H1 (cell line): ENCODE data around the gene SAA1. TPM values are rescaled to one million over a fixed set of nuclear protein-coding genes. Genes with fewer than 3 reads are reported as not detected.

Experiments
- CTCF ChIA-PET: fragments of 300-600 bp; sonication (Branson Sonifier 250); formaldehyde crosslinking; loops from one replicate; lab custom pipeline; 2021; ENCODE audit not compliant: partially characterized antibody; lab: Charles Lee
- POLR2A ChIA-PET: fragments of 300-600 bp; sonication (Branson Sonifier 250); formaldehyde crosslinking; loops from one replicate; lab custom pipeline; 2021; ENCODE audit warnings: inconsistent platforms; ENCODE audit not compliant: partially characterized antibody; lab: Charles Lee
- DNase-seq, 2 experiments: peaks; one replicate each; pipeline versions ENCODE4 v3.0.0 to v3.0.0-alpha.2; 2010 to 2022; ENCODE audit warnings: low spot score in 2 of 2, low read depth in 1 of 2, mixed read lengths in 1 of 2
- FAIRE-seq: peaks from 2 replicates; lab custom pipeline; 2011; peaks lifted over from hg19 to GRCh38; lab: Jason Lieb, UNC
- H2AFZ ChIP-seq: 2 replicates; pipeline ENCODE4 v1.8.1; 2012; ENCODE audit warnings: low read length, inconsistent platforms
- H2AK5ac ChIP-seq: 2 replicates; pipeline ENCODE4 v1.6.1; 2013; ENCODE audit warnings: low read depth, low read length
- H2BK120ac ChIP-seq: replicated peaks from 2 replicates; pipeline ENCODE3; 2013; ENCODE audit warnings: low read depth, low read length, inconsistent platforms
- H2BK12ac ChIP-seq: 2 replicates; pipeline ENCODE4 v1.6.1; 2013; ENCODE audit warnings: low read depth, low read length
- H2BK15ac ChIP-seq: 2 replicates; pipeline ENCODE4 v1.6.1; 2013; ENCODE audit warnings: low read length
- H2BK20ac ChIP-seq: 2 replicates; pipeline ENCODE4 v1.6.1; 2013; ENCODE audit warnings: low read length
- H2BK5ac ChIP-seq: 2 replicates; pipeline ENCODE4 v1.6.1; 2013; ENCODE audit warnings: low read depth, low read length
- H3K14ac ChIP-seq: 2 replicates; pipeline ENCODE4 v1.6.1; 2013; ENCODE audit warnings: inconsistent platforms; ENCODE audit not compliant: insufficient read length
- H3K18ac ChIP-seq: 2 replicates; pipeline ENCODE4 v1.6.1; 2013; ENCODE audit warnings: low read length; ENCODE audit errors: extremely low read depth
- H3K23ac ChIP-seq: 2 replicates; pipeline ENCODE4 v1.6.1; 2013; ENCODE audit warnings: inconsistent platforms; ENCODE audit not compliant: insufficient read length
- H3K23me2 ChIP-seq: 2 replicates; pipeline ENCODE4 v1.6.1; 2013; ENCODE audit warnings: low read depth, low read length
- H3K27ac ChIP-seq: 2 replicates; pipeline ENCODE4 v1.6.1; 2011; ENCODE audit warnings: low read depth, low read length, inconsistent platforms
- H3K27me3 ChIP-seq, 4 experiments: replicated peaks in 1 of 4; 1 replicate in 1 of 4; 2 replicates in 3 of 4; pipeline versions ENCODE4 v1.6.1 to v1.8.1; 2011 to 2013; ENCODE audit warnings: low read length in 3 of 4, mild to moderate bottlenecking in 3 of 4, inconsistent platforms in 2 of 4, mixed read lengths in 2 of 4, moderate library complexity in 1 of 4; ENCODE audit not compliant: control insufficient read depth in 3 of 4, insufficient read depth in 3 of 4; ENCODE audit errors: extremely low read depth in 1 of 4
- H3K36me3 ChIP-seq, 4 experiments: 2 replicates each; pipeline versions ENCODE4 v1.6.1 to v1.8.1; 2011 to 2013; ENCODE audit warnings: mild to moderate bottlenecking in 4 of 4, low read length in 3 of 4, moderate library complexity in 2 of 4, control low read depth in 1 of 4, inconsistent platforms in 1 of 4; ENCODE audit not compliant: insufficient read depth in 4 of 4, control insufficient read depth in 2 of 4
- H3K4ac ChIP-seq: replicated peaks from 2 replicates; pipeline ENCODE3; 2013; ENCODE audit warnings: low read length, low read depth, mixed read lengths, inconsistent platforms; ENCODE audit not compliant: insufficient read length
- H3K4me1 ChIP-seq, 4 experiments: replicated peaks in 1 of 4; 1 replicate in 1 of 4; 2 replicates in 3 of 4; pipeline versions ENCODE4 v1.6.1 to v1.8.1; 2011 to 2013; ENCODE audit warnings: low read length in 3 of 4, inconsistent platforms in 2 of 4, mixed read lengths in 1 of 4; ENCODE audit not compliant: insufficient read depth in 4 of 4, control insufficient read depth in 3 of 4
- H3K4me2 ChIP-seq, 2 experiments: 2 replicates each; pipeline versions ENCODE4 v1.6.1 to v1.8.1; 2011 to 2013; ENCODE audit warnings: low read depth in 2 of 2, low read length in 2 of 2, control low read depth in 1 of 2, inconsistent platforms in 1 of 2, mild to moderate bottlenecking in 1 of 2; ENCODE audit not compliant: insufficient read depth in 1 of 2
- H3K4me3 ChIP-seq, 4 experiments: fragments of 200-600, 300-600 bp in 1 of 4; sonication (generic), shearing (Covaris generic), sonication (Bioruptor Twin) in 1 of 4; 2 replicates each; pipeline versions ENCODE4 v1.5.1 to v1.8.1; 2011 to 2016; ENCODE audit warnings: low read length in 4 of 4, low read depth in 3 of 4, control low read depth in 2 of 4, inconsistent platforms in 2 of 4, mild to moderate bottlenecking in 2 of 4, mixed read lengths in 1 of 4, moderate library complexity in 1 of 4; ENCODE audit not compliant: insufficient read depth in 2 of 4; ENCODE audit errors: extremely low read depth in 1 of 4
- H3K56ac ChIP-seq: replicated peaks from 2 replicates; pipeline ENCODE3; 2013; ENCODE audit warnings: low read depth, mild to moderate bottlenecking, mixed read lengths, low read length, inconsistent platforms; ENCODE audit not compliant: insufficient read length
- H3K79me1 ChIP-seq: 2 replicates; pipeline ENCODE4 v1.6.1; 2013; ENCODE audit warnings: low read depth, low read length, control low read depth
- H3K79me2 ChIP-seq, 2 experiments: 2 replicates each; pipeline versions ENCODE4 v1.6.1 to v1.8.1; 2012 to 2013; ENCODE audit warnings: low read length in 2 of 2, mild to moderate bottlenecking in 2 of 2, inconsistent platforms in 1 of 2; ENCODE audit not compliant: insufficient read depth in 2 of 2, control insufficient read depth in 1 of 2
- H3K9ac ChIP-seq, 4 experiments: replicated peaks in 1 of 4; 1 replicate in 1 of 4; 2 replicates in 3 of 4; pipeline versions ENCODE4 v1.6.1 to v1.8.1; 2011 to 2013; ENCODE audit warnings: low read depth in 3 of 4, low read length in 3 of 4, control low read depth in 2 of 4, mild to moderate bottlenecking in 2 of 4, moderate library complexity in 2 of 4, inconsistent platforms in 1 of 4; ENCODE audit errors: extremely low read depth in 1 of 4
- H3K9me3 ChIP-seq, 2 experiments: 2 replicates each; pipeline versions ENCODE4 v1.6.1 to v1.8.1; 2012 to 2013; ENCODE audit warnings: mild to moderate bottlenecking in 2 of 2, moderate library complexity in 2 of 2, control low read depth in 1 of 2, inconsistent platforms in 1 of 2, low read depth in 1 of 2, low read length in 1 of 2, mixed read lengths in 1 of 2; ENCODE audit not compliant: insufficient read depth in 2 of 2
- H4K20me1 ChIP-seq, 2 experiments: replicated peaks in 1 of 2; 2 replicates each; pipeline versions ENCODE3 to v1.8.1; 2011 to 2013; ENCODE audit warnings: inconsistent platforms in 2 of 2, low read length in 2 of 2, mild to moderate bottlenecking in 1 of 2; ENCODE audit not compliant: insufficient read depth in 2 of 2, control insufficient read depth in 1 of 2
- H4K5ac ChIP-seq: 2 replicates; pipeline ENCODE4 v1.6.1; 2013; ENCODE audit warnings: low read length, low read depth, mixed read lengths, inconsistent platforms; ENCODE audit not compliant: insufficient read length
- H4K8ac ChIP-seq: 2 replicates; pipeline ENCODE4 v1.8.0; 2013; ENCODE audit warnings: mild to moderate bottlenecking, moderate library complexity, low read length, inconsistent platforms; ENCODE audit not compliant: insufficient read depth; ENCODE audit errors: extremely low read depth
- H4K91ac ChIP-seq: replicated peaks from 2 replicates; pipeline ENCODE3; 2013; ENCODE audit warnings: low read length, mixed read lengths, inconsistent platforms; ENCODE audit not compliant: insufficient read length
- CBX5 ChIP-seq: fragments of 300-800, 300-1000 bp; sonication (generic); IDR thresholded peaks from 2 replicates; pipeline ENCODE4 v1.7.1; 2016; ENCODE audit warnings: antibody characterized with exemption, low read length, low read depth
- GTF2F1 ChIP-seq: IDR thresholded peaks from 2 replicates; pipeline ENCODE4 v1.6.1; 2012; ENCODE audit warnings: low read depth, low read length, improper control_type of control experiment, borderline replicate concordance
- KDM4A ChIP-seq: IDR thresholded peaks from one replicate; pipeline ENCODE4 v1.7.1; 2012; ENCODE audit warnings: low read depth, mild to moderate bottlenecking, moderate library complexity, low read length, inconsistent platforms; ENCODE audit not compliant: severe bottlenecking
- RNF2 ChIP-seq: fragments of 200-900, 300-1000 bp; sonication (generic); IDR thresholded peaks from 2 replicates; pipeline ENCODE4 v1.7.1; 2016; ENCODE audit warnings: borderline replicate concordance, low read depth, mild to moderate bottlenecking, antibody characterized with exemption, low read length; ENCODE audit not compliant: poor library complexity, severe bottlenecking; ENCODE audit errors: missing control alignments
- WGBS, 2 experiments: shearing (Covaris generic) in 1 of 2; methylation state at CpG; one replicate each; pipeline versions ENCODE4 v1.1.6 to v1.1.7; 2013 to 2015; ENCODE audit warnings: low lambda C conversion rate in 2 of 2, mixed read lengths in 2 of 2, inconsistent platforms in 1 of 2, low coverage in 1 of 2, missing lambda C conversion rate in 1 of 2; ENCODE audit not compliant: insufficient replicate concordance in 2 of 2, insufficient coverage in 1 of 2, insufficient read length in 1 of 2; ENCODE audit errors: extremely low coverage in 1 of 2, missing lambda C conversion rate in 1 of 2; 5-methylcytosine and 5-hydroxymethylcytosine counted together
- polyA plus RNA-seq, 7 experiments: library from polyadenylated mRNA; depleted of rRNA in 3 of 7; stranded (reverse) in 5 of 7; unstranded in 2 of 7; fragments of >200 nt in 5 of 7; fragments of 200-250 nt in 2 of 7; gene quantifications; 1 replicate in 5 of 7; 2 replicates in 1 of 7; 4 replicates in 1 of 7; pipeline versions ENCODE4 v1.2.1 to v1.2.3, GENCODE V29; 2011 to 2013; ENCODE audit warnings: missing spikeins in 2 of 7, mixed read lengths in 2 of 7
- total RNA-seq: library from RNA; stranded (reverse); fragmentation: NEBNext Ultra II Directional; extraction: Animal tissue kit (Norgen Biotek cat#: 25700); gene quantifications from 2 replicates; pipeline ENCODE4 v1.2.1, GENCODE V29; 2021
- TF ChIP-seq, protein P1 (sequence below): IDR thresholded peaks from 2 replicates; pipeline ENCODE4 v1.6.1; 2012; ENCODE audit warnings: inconsistent platforms

SAA1 gene
- total and polyA plus RNA-seq, 2 of the 8 experiments (the other 6 are each of a cell fraction or from before 2014, with no cell fraction given): 0.41 TPM; not detected in 1

DNA sequence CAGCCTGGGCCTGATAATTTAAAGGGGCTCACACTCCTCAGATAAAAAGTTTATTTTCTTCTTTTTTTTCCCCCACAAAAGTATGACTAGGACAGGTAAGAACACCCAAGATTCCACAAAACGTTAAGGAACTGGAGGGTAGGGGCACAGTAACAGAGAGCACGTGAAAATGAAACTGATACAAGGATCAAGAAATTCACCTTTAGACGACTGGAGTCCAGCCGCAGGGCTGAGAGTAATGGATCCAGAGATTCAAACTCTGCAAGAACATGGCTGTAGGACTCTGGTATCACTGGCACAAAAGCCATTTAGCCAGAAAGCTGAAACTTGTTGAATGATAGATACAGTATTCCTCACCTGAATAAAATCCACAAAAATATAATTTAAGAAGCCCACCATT is 51.5 kb downstream of the SAA1 start:
- no peak overlapping the region for H3K4me3 ChIP-seq
- H3K27me3 ChIP-seq: no peaks in the 10 kb centered on the region

More for the DNA sequence above, 51.5 kb downstream of the SAA1 start:
- H4K91ac ChIP-seq: no peak overlapping the region
- no peak overlapping the region for H3K27ac ChIP-seq
- no peak overlapping the region for H3K56ac ChIP-seq
- H2BK12ac ChIP-seq: no peak overlapping the region
- no peak overlapping the region for H3K23ac ChIP-seq
- peaks cover 11% of the 10 kb centered on the region; the same call in 1 of the 2 replicates for H3K79me1 ChIP-seq
- no peak overlapping the region for H3K9ac ChIP-seq
- no peak overlapping the region for H2BK5ac ChIP-seq
- no peak overlapping the region for H3K18ac ChIP-seq
- no peak for TF ChIP-seq RNF2
- no peak for TF ChIP-seq KDM4A
- no peak for TF ChIP-seq CBX5
- TF ChIP-seq, protein P1, sequence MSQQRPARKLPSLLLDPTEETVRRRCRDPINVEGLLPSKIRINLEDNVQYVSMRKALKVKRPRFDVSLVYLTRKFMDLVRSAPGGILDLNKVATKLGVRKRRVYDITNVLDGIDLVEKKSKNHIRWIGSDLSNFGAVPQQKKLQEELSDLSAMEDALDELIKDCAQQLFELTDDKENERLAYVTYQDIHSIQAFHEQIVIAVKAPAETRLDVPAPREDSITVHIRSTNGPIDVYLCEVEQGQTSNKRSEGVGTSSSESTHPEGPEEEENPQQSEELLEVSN: no peak
- TF ChIP-seq GTF2F1: no peak
- WGBS, 2 experiments: 96% methylated on average over 4 of the region's 4 CpGs; no CpG with 5 or more reads in 1 of the 2 experiments
- DNase-seq: no peak
- peaks cover 8 to 72% of the 10 kb centered on the region in 2 experiments; a peak in 3 of 4 replicates for H3K79me2 ChIP-seq
- H3K23me2 ChIP-seq: peaks cover 8% of the 10 kb centered on the region
- H2AK5ac ChIP-seq: no peak overlapping the region
- FAIRE-seq: no peak
- H4K5ac ChIP-seq: no peak overlapping the region
- H2BK120ac ChIP-seq: no peak overlapping the region
- no peak overlapping the region for H2AFZ ChIP-seq
- H3K4me2 ChIP-seq: no peak overlapping the region
- H4K8ac ChIP-seq: no peak overlapping the region
- no peak overlapping the region for H2BK20ac ChIP-seq
- POLR2A ChIA-PET: no interaction called here
- CTCF ChIA-PET: no interaction called here
- no peaks in the 10 kb centered on the region for H3K4me1 ChIP-seq
- H3K4ac ChIP-seq: no peak overlapping the region
- no peak overlapping the region for H2BK15ac ChIP-seq
- H3K36me3 ChIP-seq: peaks cover 0 to 3% (median 0%) of the 10 kb centered on the region in 4 experiments; a peak in 2 of 8 replicates
- no peak overlapping the region for H3K14ac ChIP-seq
- peaks cover 0 to 2% of the 10 kb centered on the region in 2 experiments for H4K20me1 ChIP-seq
- no peaks in the 10 kb centered on the region for H3K9me3 ChIP-seq
